HEK293T (cell line): ENCODE data around the gene BGN.

Experiments
- CTCF ChIA-PET: fragments of 350-600 bp; formaldehyde crosslinking; extraction: SDS; loops from one replicate; lab custom pipeline; 2021; ENCODE audit warnings: antibody characterized with exemption, inconsistent platforms; lab: Yijun Ruan, JAX
- POLR2A ChIA-PET: fragments of 350-600 bp; formaldehyde crosslinking; extraction: SDS; loops from one replicate; lab custom pipeline; 2020; ENCODE audit warnings: antibody characterized with exemption, inconsistent platforms; lab: Yijun Ruan, JAX
- DNase-seq: peaks from one replicate; pipeline ENCODE4 v3.0.0; 2012; ENCODE audit warnings: mixed read lengths; ENCODE audit errors: extremely low spot score
- ARNT ChIP-seq: fragments of 450-650 bp; IDR thresholded peaks from 2 replicates; pipeline ENCODE4 v1.6.1; 2017; ENCODE audit warnings: mild to moderate bottlenecking
- BHLHE40 ChIP-seq: fragments of 450-650 bp; IDR thresholded peaks from 2 replicates; pipeline ENCODE4 v1.6.1; 2016; ENCODE audit warnings: mild to moderate bottlenecking, moderate library complexity, borderline replicate concordance
- CTBP1 ChIP-seq: fragments of 450-650 bp; IDR thresholded peaks from 2 replicates; pipeline ENCODE4 v1.6.1; 2016; ENCODE audit warnings: borderline replicate concordance
- ELF4 ChIP-seq: fragments of 450-650 bp; IDR thresholded peaks from 2 replicates; pipeline ENCODE4 v1.6.1; 2017; ENCODE audit warnings: antibody characterized with exemption
- FOXA1 ChIP-seq: fragments of 450-650 bp; IDR thresholded peaks from 2 replicates; pipeline ENCODE4 v1.6.1; 2016; ENCODE audit warnings: mild to moderate bottlenecking
- FOXK2 ChIP-seq: fragments of 450-650 bp; IDR thresholded peaks from 2 replicates; pipeline ENCODE4 v1.6.1; 2016; ENCODE audit warnings: mild to moderate bottlenecking
- FOXM1 ChIP-seq: fragments of 450-650 bp; IDR thresholded peaks from 2 replicates; pipeline ENCODE4 v1.6.1; 2017; ENCODE audit warnings: mild to moderate bottlenecking, borderline replicate concordance
- HDGF ChIP-seq: fragments of 450-650 bp; IDR thresholded peaks from 2 replicates; pipeline ENCODE4 v1.6.1; 2017; ENCODE audit warnings: antibody characterized with exemption, borderline replicate concordance
- L3MBTL2 ChIP-seq: fragments of 450-650 bp; conservative IDR thresholded peaks from 2 replicates; pipeline ENCODE4 v1.6.1; 2016; ENCODE audit warnings: mild to moderate bottlenecking
- LEF1 ChIP-seq: fragments of 450-650 bp; IDR thresholded peaks from 2 replicates; pipeline ENCODE4 v1.6.1; 2017; ENCODE audit warnings: mild to moderate bottlenecking, borderline replicate concordance
- NFRKB ChIP-seq: fragments of 450-650 bp; IDR thresholded peaks from 2 replicates; pipeline ENCODE4 v1.6.1; 2016; ENCODE audit warnings: mild to moderate bottlenecking, moderate library complexity
- SP1 ChIP-seq: fragments of 450-650 bp; IDR thresholded peaks from 2 replicates; pipeline ENCODE4 v1.6.1; 2017
- SUZ12 ChIP-seq: fragments of 450-650 bp; IDR thresholded peaks from 2 replicates; pipeline ENCODE4 v1.6.1; 2016; ENCODE audit warnings: mild to moderate bottlenecking
- TARDBP ChIP-seq: fragments of 450-650 bp; IDR thresholded peaks from 2 replicates; pipeline ENCODE4 v1.6.1; 2016
- ZNF384 ChIP-seq: fragments of 450-650 bp; IDR thresholded peaks from 2 replicates; pipeline ENCODE4 v1.6.1; 2016
- TF ChIP-seq, protein P1 (sequence below): fragments of 450-650 bp; IDR thresholded peaks from 2 replicates; pipeline ENCODE4 v1.6.1; 2016

The BGN gene

DNA sequence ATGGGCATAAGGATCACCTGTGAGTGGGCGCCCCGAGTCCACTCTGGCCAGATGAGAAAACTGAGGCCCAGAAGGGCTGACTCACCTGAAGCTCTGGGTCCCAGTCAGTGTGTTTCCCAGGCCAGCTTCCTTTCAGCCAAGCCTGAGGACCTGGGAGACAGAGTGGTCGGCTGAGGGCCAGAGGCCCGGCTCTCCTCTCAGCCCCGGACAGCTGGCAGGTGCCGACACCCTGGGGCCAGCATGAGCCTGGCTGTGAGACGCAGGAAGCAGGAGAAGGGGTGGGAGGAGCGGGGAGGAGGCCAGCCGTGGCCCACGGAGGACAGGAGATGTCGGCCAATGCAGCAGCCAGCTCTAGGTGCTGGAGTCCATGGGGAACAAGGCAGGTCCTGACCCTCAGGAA, 51.6 kb downstream of the BGN start:
- ChIA-PET CTCF (no interaction called here), POLR2A (no interaction called here)
- no peak for DNase-seq
- no peak for TF ChIP-seq FOXM1
- TF ChIP-seq FOXK2: no peak
- no peak for TF ChIP-seq SUZ12
- TF ChIP-seq LEF1: no peak

DNA sequence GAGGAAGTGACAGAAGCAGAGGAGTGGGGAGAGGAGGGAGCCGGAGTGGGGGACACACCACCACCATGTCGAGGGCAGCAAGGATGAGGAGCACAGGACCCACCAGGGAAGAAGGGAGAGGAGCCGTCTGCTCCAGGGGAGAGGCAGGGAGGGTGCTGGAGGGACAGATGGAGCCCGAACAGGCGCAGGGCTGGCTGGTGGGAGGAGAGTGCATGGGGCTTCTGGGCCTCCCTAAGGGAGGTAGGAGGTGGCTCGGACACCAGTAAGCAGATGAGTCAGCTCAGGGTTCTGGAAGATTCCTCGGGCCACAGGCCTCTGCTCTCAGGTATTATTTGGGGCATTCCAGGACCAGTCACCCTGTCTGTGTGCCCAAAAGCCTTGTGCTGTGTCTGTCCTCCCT, 52.4 kb downstream of the BGN start:
- ChIA-PET CTCF (interaction anchor here (2.3 kb wide), 1 partner anchor 7 kb away, joined by 14 read pairs; no protein-coding TSS in a partner anchor), POLR2A (no interaction called here)
- DNase-seq: no peak
- TF ChIP-seq FOXA1 (no peak), ELF4 (no peak), NFRKB (no peak), BHLHE40 (no peak), SUZ12 (no peak), FOXK2 (no peak), L3MBTL2 (no peak), LEF1 (no peak), SP1 (no peak), FOXM1 (no peak), ARNT (no peak), ZNF384 (no peak), CTBP1 (no peak), TARDBP (no peak), HDGF (no peak)
- TF ChIP-seq, protein P1, sequence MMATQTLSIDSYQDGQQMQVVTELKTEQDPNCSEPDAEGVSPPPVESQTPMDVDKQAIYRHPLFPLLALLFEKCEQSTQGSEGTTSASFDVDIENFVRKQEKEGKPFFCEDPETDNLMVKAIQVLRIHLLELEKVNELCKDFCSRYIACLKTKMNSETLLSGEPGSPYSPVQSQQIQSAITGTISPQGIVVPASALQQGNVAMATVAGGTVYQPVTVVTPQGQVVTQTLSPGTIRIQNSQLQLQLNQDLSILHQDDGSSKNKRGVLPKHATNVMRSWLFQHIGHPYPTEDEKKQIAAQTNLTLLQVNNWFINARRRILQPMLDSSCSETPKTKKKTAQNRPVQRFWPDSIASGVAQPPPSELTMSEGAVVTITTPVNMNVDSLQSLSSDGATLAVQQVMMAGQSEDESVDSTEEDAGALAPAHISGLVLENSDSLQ: no peak

DNA sequence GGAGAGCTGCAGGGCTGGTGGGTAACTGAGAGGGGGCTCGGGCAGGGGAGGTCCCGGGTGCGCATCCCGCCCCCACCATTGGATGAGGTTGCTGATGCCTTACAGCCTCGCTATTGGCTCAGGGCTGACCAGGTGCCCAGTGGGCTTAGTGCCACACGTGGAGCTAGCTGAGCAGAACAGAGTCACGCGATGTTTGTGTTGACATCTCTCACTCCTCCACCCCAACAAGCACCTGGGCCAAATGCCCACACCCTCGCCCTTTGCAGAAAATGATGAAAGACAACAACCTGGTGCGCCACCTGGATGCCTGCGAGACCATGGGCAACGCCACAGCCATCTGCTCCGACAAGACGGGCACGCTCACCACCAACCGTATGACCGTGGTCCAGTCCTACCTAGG, 54.5 kb downstream of the BGN start:
- POLR2A ChIA-PET: no interaction called here
- CTCF ChIA-PET: interaction anchor here (0.6 to 2.3 kb wide), 7 partner anchors 9 to 118 kb away, joined by 3 to 14 read pairs (median 4); no protein-coding TSS in a partner anchor
- no peak for TF ChIP-seq TARDBP
- TF ChIP-seq, protein P1: no peak
- DNase-seq: no peak

DNA sequence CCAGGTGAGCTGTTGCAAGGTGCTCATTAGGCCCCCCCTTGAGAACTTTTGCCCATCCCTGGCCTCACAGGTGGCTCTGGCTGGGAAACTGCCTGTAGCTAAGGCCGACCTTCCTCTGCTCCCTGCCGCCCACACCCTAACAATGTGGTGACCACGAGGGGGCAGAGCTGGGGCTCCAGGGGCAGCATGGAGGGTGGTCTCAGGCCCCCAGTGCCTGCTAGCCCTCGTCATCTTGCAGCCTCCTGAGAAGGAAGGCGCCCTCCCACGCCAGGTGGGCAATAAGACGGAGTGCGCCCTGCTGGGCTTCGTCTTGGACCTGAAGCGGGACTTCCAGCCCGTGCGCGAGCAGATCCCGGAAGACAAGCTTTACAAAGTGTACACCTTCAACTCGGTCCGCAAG, 55.0 kb downstream of the BGN start:
- DNase-seq: no peak
- POLR2A ChIA-PET: no interaction called here
- CTCF ChIA-PET: interaction anchor here (0.6 to 1.7 kb wide), 8 partner anchors 10 to 118 kb away, joined by 3 to 7 read pairs (median 3); no protein-coding TSS in a partner anchor
- TF ChIP-seq L3MBTL2 (no peak), NFRKB (no peak), SP1 (no peak)

DNA sequence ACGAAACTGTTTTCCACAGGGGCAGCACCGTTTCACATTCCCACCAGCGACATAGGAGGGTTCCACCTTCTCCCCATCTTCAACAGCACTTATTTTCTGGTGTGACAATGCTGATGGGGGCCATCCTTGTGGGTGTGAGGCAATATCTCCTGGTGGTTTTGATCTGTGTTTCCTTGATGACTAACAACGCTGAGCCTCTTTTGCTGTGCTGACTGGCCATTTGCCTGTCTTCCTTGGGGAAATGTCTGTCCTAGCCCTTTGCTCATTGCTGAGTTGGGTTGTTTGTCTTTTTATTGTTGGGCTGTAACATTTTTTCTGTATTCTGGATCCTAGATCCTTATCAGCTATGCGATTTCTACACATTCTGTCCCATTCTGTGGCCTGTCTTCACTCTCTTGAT, 56.4 kb downstream of the BGN start:
- TF ChIP-seq FOXK2 (no peak), LEF1 (no peak), FOXM1 (no peak), BHLHE40 (no peak), ELF4 (no peak), ZNF384 (no peak), ARNT (no peak), HDGF (no peak), FOXA1 (no peak), SP1 (no peak), SUZ12 (no peak), TARDBP (no peak), NFRKB (no peak), CTBP1 (no peak), L3MBTL2 (no peak)
- TF ChIP-seq, protein P1: no peak
- CTCF ChIA-PET: interaction anchor here (1.2 kb wide), 1 partner anchor 94 kb away, joined by 4 read pairs; no protein-coding TSS in a partner anchor
- no peak for DNase-seq
- POLR2A ChIA-PET: no interaction called here

DNA sequence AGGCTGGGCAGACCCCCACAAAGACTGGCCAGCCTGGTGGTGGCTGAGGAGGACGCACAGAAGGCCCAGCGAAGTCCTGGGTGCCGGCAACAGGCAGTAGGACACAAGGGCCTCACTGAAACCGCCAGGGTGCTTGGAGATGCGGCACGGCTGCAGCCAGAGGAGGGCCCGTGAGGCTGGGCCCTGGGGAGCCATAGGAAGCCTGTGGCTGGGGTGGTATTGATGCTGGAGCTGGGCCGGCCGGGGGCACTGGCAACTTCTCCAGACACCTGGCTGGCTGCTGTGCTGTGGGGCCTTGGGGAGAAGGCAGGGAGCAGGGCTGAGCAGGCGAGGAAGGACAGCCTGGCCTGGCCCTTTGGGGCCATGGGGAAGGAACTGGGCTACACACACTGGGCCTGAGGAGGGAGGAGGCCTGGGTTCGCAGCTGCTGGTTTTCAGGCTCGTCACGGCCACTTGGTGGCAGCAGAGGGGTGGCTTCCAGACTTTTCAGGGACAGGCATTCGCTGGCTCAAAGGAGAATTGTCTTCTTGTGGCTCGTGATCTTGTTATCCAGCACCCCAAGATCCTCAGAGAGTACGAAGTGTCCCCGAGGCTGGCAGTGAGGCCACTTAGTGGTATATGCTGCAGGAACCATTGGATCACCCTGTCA, 59.9 kb downstream of the BGN start:
- TF ChIP-seq TARDBP: no peak
- TF ChIP-seq SP1: no peak
- TF ChIP-seq HDGF: no peak
- TF ChIP-seq FOXA1: no peak
- no peak for TF ChIP-seq BHLHE40
- TF ChIP-seq LEF1: no peak
- no peak for TF ChIP-seq ZNF384
- TF ChIP-seq FOXK2: no peak
- DNase-seq: peak; percentile 81

More for the DNA sequence above, 59.9 kb downstream of the BGN start:
- POLR2A ChIA-PET: no interaction called here
- CTCF ChIA-PET: interaction anchor here (0.6 to 1.7 kb wide), 11 partner anchors 9 to 565 kb away, joined by 3 to 10 read pairs (median 3); partner anchors contain the start of gene DUSP9
